ENCODE results near the gene IGSF9B. TPM values are rescaled to one million over a fixed set of nuclear protein-coding genes. Genes with fewer than 3 reads are reported as not detected.

IGSF9B gene
- total RNA-seq, 1 donor from 2014 or later: 2.0 TPM

DNA sequence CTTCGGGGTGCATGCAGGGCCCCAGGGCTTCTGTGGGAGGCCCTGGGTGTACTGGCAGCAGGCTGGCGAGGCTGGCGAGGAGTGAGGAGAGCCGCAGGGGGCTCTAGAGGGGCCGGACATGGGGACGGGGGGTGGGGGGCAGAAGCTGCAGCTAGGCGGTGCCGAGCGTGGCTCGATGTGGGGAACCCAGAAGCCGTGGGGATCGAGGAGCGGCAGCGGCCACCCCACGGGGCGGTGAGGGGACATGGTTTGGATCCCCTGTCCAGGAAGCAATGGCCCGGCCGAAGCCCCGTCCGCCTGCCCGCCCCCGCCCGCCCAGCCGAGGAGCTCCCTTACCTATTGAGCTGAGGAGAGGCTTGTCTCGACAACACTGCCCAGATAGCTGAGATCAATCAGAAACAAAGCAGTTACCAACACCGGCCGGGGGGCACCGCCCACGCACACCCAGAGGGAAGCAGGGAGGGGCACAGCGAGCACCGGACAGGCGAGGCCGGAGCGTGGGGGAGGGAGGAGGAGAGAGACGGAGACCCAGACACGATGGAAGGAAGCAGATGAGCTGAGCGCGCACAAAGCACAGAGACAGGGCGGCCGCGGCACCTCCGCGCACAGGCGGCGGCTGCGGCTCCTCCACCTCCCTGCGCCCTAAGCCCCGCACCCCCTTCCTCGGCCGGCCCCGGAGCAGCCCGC is 38.7 kb downstream of the IGSF9B start:
- Mint-ChIP-seq H3K27me3 (peaks cover 19% of the 10 kb centered on the region), H3K4me3 (peak overlapping the region; percentile 32), H3K9me3 (no peaks in the 10 kb centered on the region), H3K36me3 (ENCODE audit: low read depth) (no peaks in the 10 kb centered on the region), H3K27ac (no peak overlapping the region), H3K4me1 (peaks cover 4% of the 10 kb centered on the region)
- CTCF ChIA-PET: no interaction called here
- POLR2A ChIA-PET: no interaction called here
- ATAC-seq (ENCODE audit: low read depth) (no peak), DNase-seq (no peak)
- intact Hi-C loops (cut with micrococcal nuclease): no loop called here
- TF ChIP-seq, protein P1, sequence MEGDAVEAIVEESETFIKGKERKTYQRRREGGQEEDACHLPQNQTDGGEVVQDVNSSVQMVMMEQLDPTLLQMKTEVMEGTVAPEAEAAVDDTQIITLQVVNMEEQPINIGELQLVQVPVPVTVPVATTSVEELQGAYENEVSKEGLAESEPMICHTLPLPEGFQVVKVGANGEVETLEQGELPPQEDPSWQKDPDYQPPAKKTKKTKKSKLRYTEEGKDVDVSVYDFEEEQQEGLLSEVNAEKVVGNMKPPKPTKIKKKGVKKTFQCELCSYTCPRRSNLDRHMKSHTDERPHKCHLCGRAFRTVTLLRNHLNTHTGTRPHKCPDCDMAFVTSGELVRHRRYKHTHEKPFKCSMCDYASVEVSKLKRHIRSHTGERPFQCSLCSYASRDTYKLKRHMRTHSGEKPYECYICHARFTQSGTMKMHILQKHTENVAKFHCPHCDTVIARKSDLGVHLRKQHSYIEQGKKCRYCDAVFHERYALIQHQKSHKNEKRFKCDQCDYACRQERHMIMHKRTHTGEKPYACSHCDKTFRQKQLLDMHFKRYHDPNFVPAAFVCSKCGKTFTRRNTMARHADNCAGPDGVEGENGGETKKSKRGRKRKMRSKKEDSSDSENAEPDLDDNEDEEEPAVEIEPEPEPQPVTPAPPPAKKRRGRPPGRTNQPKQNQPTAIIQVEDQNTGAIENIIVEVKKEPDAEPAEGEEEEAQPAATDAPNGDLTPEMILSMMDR (IDR thresholded peaks at IDR 0.05): no peak

DNA sequence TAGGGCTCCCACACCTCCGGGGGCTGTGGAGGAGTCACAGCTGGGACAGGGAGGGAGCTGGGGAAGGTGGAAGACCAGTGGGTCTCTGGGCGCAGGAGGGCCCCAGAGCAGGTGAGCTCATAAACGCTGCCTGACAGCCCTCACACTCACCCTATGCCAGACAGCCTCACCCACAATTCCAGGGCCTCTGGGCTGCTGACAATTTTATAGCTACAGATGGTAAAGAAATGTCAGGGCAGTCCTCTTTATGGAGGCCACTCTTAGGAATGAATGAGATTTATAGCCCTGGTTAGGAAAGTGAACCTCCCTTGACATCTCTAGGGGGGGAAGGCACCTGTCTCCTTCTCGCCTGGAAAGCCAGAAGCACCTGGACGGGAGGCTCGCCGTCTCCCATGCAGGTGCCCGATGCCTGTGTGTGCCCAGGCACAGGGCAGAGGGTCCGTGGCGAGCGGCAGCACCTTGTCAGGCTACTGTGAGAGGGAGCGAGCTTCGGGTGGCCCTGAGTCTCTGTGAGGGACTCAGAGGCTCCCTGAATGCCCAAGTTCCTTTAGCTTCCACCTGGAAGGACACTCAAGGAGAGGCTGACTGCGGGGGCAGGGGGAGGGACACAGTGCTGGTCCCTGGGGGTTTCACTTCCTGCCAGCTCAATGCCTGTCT is 39.9 kb downstream of the IGSF9B start:
- intact Hi-C loops (cut with micrococcal nuclease): no loop called here
- ATAC-seq (ENCODE audit: low read depth) (no peak), DNase-seq (no peak)
- CTCF ChIA-PET: no interaction called here
- Mint-ChIP-seq H3K4me3 (no peak overlapping the region), H3K9me3 (no peaks in the 10 kb centered on the region), H3K27me3 (peaks cover 17% of the 10 kb centered on the region), H3K36me3 (ENCODE audit: low read depth) (no peaks in the 10 kb centered on the region), H3K27ac (no peak overlapping the region), H3K4me1 (peaks cover 4% of the 10 kb centered on the region)
- POLR2A ChIA-PET: no interaction called here
- TF ChIP-seq, protein P1 (IDR thresholded peaks at IDR 0.05): no peak

DNA sequence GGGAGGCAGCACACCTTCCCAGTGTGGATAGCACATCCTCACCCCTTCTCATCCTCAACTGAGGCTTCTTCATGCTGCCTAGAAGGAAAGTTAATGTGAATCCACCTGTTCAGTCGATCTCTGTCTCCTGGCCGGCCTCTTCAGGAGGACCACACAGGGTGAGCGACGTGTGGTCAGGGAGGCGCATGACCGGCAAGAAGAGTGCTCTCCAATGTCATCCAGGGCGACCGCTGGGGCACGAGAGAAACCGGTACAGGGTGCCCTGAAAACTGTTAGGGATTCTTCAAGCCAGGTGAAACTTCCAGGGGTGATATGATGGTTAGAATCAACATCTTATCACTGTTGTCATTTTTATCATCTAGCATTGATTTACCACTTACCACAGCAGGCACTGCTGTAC is 43.0 kb downstream of the IGSF9B start:
- no peak for DNase-seq
- Mint-ChIP-seq H3K4me3 (no peak overlapping the region), H3K27me3 (peaks cover 17% of the 10 kb centered on the region), H3K9me3 (no peaks in the 10 kb centered on the region), H3K27ac (no peak overlapping the region), H3K4me1 (peaks cover 3% of the 10 kb centered on the region), H3K36me3 (ENCODE audit: low read depth) (no peaks in the 10 kb centered on the region)
- CTCF ChIA-PET: no interaction called here
- TF ChIP-seq, protein P1 (IDR thresholded peaks at IDR 0.05): no peak
- intact Hi-C loops (cut with micrococcal nuclease): no loop called here
- POLR2A ChIA-PET: no interaction called here
- ATAC-seq (ENCODE audit: low read depth): no peak

DNA sequence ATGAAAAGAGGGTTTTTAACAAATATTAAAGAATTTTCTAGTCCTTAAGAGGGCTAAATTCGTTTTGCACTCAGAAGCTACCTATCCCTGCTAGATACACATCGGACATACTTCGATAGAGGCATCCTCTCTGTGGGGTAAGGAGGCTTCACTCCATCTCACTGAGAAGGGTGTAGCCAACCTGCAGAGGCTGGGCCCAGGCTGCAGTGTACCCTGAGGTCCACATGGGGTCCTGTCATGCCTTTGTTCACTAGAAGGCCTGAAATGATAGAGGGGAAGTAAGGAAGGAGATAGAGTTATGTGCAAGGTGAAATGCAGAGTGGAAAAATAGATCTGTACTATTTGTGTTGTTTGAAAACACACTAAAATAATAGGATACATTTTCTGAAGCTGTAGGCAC is 45.6 kb downstream of the IGSF9B start:
- Mint-ChIP-seq H3K27ac (no peak overlapping the region), H3K4me3 (no peak overlapping the region), H3K9me3 (no peaks in the 10 kb centered on the region), H3K4me1 (peaks cover under 1% of the 10 kb centered on the region), H3K27me3 (peaks cover 2% of the 10 kb centered on the region), H3K36me3 (ENCODE audit: low read depth) (no peaks in the 10 kb centered on the region)
- ChIA-PET POLR2A (no interaction called here), CTCF (no interaction called here)
- ATAC-seq (ENCODE audit: low read depth) (peak; percentile 54), DNase-seq (no peak)
- intact Hi-C loops (cut with micrococcal nuclease): no loop called here
- TF ChIP-seq, protein P1 (IDR thresholded peaks at IDR 0.05): no peak

DNA sequence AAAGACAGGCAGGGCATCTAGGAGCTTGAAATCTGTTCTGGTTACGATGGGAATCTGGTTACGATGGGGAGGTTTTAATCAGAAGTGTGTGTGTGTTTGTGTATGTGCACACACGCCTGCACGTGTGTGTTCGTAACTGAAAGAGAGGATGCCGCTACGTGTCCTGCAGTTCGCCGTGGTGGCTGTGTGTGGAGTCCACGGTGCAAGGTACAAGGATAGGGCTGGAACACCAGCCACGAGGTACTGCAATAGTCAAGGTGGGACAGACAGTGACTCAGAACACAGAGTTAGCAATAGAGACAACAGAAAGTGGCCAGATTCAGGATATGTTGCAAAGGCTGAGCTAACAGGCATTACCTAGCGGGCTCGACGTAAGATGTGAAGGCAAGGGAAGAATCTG is 46.7 kb downstream of the IGSF9B start:
- POLR2A ChIA-PET: no interaction called here
- TF ChIP-seq, protein P1 (IDR thresholded peaks at IDR 0.05): no peak
- Mint-ChIP-seq H3K4me3 (no peak overlapping the region), H3K9me3 (no peaks in the 10 kb centered on the region), H3K36me3 (ENCODE audit: low read depth) (no peaks in the 10 kb centered on the region), H3K27me3 (no peaks in the 10 kb centered on the region), H3K27ac (no peak overlapping the region), H3K4me1 (peaks cover 6% of the 10 kb centered on the region)
- ATAC-seq (ENCODE audit: low read depth) (no peak), DNase-seq (no peak)
- CTCF ChIA-PET: no interaction called here
- intact Hi-C loops (cut with micrococcal nuclease): no loop called here
